Left colon (tissue), 2 donors: ENCODE data around the gene RFWD3. TPM values are rescaled to one million over a fixed set of nuclear protein-coding genes. Genes with fewer than 3 reads are reported as not detected.

Experiments
- ATAC-seq: fragments of 200-7000 bp; cut with Tn5 transposase; one replicate; pipeline ENCODE4 v1.9.1; 2020; ENCODE audit warnings: mild to moderate bottlenecking, moderate library complexity
- DNase-seq, 2 donors: peaks; one replicate each; pipeline ENCODE4 v3.0.0-alpha.2; 2020
- intact Hi-C, 2 donors: fragments of 100-400 bp; cut with DNase I in 1 of 2; cut with micrococcal nuclease in 1 of 2; formaldehyde crosslinking; loops; one replicate each; pipeline versions ENCODE4 v1.11.2 to v1.14.0; 2022; cut with DNase I, micrococcal nuclease
- total RNA-seq, 2 donors: library from RNA; stranded (reverse); fragmentation: NEBNext Ultra II Directional; extraction: Animal tissue kit (Norgen Biotek cat#: 25700); gene quantifications; one replicate each; pipeline ENCODE4 v1.2.1, GENCODE V29; 2021
- donor health status: DM: no; HTN: no; CAD: no.
- donor health status: DM: yes; HTN: yes; CAD: no.

RFWD3 gene
- total RNA-seq, 2 donors from 2014 or later = 19.5 to 24.6 TPM

DNA sequence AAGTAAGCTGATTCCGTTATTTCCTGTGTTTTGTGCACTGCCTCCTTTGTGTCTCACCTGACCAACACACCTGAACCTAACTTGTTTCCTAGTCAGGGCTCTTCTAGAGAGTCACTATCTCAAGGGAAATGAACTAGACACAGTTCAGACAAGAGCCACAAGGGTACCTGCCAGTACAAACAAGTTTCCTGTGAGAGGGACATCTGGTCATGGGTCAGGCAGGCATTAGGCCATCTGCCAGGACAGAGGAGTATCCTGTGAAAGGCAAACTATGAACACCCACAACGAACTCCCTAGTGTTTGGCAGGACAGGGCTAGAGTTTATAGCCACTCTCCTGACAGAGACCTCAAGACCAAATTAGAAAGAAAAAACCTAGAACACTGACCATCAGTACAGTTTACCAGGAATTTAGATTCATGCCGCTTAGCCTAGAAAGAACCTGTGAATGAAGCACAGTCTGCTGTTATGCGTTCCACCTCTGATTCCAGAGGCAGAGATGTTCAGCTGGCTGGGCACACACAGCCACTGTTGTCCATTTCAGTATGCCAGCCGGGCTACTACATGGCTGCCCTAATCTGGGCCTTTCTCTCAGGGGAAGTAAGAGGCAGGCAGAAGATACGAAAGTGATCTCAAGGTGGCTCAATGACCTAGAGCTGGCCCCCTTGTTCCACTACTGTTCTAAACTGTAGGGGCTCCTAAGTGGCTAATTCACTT is 39.0 kb downstream of the RFWD3 start:
- DNase-seq (no peak), ATAC-seq (no peak)
- intact Hi-C loops = loop anchor here in 1 of 2 donors (10.0 kb wide), 1 partner anchor 173 kb away; no protein-coding TSS in a partner anchor

DNA sequence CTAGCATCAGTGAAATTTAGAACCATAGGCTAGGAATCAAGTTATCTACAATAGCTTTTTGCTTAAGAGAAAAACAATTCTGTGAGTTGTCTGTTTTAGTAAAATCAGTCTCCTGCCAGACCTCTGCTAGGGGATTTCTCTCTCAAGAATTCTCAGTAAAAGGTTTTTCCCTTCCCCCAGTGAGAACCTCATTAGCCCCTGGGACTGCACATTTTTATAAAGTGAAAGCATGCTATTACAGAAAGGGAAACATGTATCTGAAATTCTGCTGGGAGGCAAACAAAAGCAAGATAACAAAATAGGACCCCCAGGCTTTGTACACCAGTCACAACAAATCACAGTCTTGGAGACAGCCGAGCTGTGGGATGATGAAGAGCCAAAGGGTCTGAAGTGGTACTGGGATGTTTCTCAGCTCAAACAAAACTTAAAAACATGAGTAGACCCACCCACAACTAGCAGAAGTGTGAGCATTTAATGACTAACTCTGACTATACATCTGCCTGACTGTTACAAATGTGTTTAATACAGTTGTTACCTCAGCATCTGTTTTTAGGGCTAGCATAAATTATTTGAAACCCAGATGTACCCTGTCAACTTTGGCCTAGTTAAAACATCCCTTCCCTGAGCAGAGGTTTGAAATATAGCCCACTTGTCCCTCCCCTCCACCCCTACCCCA is 39.8 kb downstream of the RFWD3 start:
- DNase-seq = no peak

DNA sequence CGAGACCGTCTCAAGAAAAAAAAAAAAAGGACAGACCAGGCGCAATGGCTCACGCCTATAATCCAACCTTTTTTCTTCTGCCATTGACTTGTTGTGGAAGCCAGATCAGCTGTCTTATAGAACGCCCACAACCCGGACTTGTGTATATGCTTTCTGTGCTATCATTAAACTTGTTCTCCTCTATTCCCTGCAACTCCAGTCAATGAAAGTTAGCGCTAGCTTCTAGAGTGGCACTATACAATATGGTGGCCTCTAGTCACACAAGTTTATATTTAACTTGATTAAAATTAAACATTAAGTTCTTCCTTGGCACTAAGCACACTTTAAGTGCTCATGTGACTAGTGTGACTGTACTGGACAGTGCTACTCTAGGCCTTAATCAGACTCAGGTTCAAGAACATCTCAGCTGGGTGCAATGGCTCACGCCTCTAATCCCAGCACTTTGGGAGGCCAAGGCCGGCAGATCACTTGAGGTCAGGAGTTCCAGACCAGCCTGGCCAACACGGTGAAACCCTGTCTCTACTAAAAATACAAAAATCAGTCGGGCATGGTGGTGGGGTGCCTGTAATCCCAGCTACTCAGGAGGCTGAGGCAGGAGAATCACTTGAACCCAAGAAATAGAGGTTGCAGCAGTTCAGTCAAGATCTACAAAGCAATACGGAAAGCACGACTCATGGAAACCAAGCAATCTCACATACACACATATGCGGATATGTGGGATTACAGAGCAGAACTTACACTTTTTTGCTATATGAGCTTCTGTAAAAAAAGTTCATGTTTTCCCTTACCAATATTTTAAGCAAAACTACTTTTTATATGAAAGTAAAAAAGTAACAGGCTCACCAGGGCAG is 41.0 kb downstream of the RFWD3 start:
- ATAC-seq = no peak
- DNase-seq = no peak
- intact Hi-C loops = loop anchor here in 1 of 2 donors (10.0 kb wide), 1 partner anchor 171 kb away; no protein-coding TSS in a partner anchor

More for the DNA sequence above, 39.8 kb downstream of the RFWD3 start:
- intact Hi-C loops = loop anchor here in 1 of 2 donors (10.0 kb wide), 1 partner anchor 172 kb away; no protein-coding TSS in a partner anchor
- ATAC-seq = no peak

DNA sequence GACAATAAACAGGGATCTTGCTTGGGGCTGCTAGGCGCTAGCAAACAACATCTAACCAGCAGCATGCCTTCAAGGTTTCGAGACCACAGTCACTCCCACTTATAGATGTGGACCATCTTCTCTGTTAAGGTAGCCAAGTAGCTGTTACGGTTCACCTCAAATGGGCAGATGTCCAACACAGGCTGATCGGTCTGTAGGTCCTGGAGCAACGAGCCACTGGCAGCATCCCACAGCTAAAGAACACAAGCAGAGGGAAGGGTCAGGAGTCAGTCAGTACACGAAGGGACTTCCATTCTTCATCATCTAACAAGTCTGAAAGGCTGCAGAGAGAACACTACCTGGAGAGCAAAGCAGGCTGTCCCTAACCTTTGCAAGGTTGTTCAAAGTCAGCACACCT is 42.8 kb downstream of the RFWD3 start:
- ATAC-seq (no peak), DNase-seq (no peak)
- intact Hi-C loops = loop anchor here in 1 of 2 donors (10.0 kb wide), 1 partner anchor 169 kb away; no protein-coding TSS in a partner anchor

DNA sequence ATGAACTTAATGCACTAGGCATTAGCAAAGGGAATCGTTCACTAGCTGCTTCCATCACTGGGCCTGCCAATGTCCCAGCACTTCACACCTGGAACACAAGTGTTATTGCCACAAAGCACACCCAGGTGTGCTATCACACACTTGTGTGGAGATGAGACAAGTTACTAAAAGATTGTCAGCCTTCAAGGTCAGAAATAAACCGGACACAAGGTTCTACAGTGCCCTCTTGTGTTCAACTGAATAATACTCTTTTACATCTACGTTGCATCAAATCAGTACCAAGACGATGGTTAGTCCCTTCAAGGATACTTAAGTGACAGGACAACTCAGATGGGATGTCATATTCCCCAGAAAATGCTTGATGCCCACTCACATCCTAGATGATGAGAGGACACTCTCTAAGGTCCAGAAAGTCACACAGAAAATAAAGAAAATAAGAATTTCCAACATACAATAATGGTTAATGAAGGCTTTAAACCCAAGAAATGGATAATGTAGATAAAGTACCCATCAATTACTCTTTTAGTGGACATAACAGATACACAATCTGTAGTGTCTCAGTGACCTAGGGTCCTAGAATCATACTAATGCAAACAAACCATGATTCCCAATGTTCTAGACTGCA is 43.4 kb downstream of the RFWD3 start:
- DNase-seq = no peak
- ATAC-seq = peak; percentile 87
- intact Hi-C loops = loop anchor here in 1 of 2 donors (10.0 kb wide), 1 partner anchor 169 kb away; no protein-coding TSS in a partner anchor

DNA sequence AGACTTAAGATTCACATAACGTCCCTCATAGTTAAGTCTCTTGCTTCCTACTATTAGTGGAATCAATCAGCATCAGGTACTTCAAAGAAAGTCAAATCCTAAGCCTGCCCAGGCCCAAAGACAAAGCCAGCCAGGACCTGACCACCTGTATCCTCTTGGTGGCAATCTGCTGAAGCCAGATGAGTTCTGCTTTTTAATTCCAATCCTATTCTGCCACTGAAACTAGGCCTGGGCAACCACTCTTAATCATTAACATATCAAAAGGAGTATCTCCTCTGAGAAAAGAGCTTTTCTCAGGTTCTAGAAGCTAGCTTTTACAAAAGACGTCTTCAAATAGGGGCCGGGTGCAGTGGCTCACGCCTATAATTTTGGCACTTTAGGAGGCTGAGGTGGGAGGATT is 44.7 kb downstream of the RFWD3 start:
- no peak for DNase-seq
- intact Hi-C loops = loop anchor here in 1 of 2 donors (10.0 kb wide), 1 partner anchor 167 kb away; no protein-coding TSS in a partner anchor
- no peak for ATAC-seq

DNA sequence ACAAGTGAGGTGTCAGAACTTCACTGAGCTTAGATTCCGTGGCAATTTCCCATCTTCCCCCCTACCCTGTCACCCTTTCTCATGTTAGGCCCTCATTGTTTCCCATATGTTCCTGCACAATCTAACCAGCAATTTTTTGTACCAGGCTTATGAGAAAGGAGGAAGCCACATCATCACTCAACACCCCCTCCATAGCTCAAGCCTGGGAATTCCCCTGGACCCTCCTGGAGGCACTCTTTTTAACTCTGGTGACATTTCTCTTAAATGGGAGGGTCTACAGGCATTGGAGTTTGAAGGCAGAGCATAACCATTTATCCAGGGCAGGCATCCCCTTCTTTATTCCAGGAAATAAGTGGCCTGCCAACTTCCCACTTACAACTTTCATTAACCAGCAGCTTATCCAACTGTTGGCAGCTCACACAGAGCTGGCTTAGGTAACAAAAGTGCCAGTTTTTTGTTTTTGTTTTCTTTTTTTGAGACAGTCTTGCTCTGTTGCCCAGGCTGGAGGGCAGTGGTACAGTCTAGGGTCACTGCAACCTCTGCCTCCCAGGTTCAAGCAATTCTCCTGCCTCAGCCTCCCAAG is 49.4 kb downstream of the RFWD3 start:
- intact Hi-C loops = no loop called here
- no peak for DNase-seq
- no peak for ATAC-seq

DNA sequence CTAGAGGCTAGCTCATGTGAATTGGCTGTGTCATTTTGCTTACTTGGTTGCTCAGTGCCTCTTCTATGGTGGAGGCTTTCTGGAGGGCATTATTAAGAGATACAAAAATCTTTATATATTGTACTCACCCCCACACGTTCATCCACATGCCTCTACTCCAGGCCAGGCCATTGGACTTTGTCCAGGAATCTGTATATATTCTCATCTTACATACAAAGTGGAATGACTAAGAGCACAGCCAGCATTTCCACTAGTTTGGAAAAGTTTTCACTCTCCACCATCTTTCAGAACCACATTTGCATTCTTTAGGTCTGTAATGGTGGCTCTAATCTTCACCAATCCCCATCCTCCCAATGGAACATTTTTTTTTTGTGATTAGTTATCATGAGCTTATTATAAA is 55.0 kb downstream of the RFWD3 start:
- DNase-seq (no peak), ATAC-seq (no peak)
- intact Hi-C loops = no loop called here

DNA sequence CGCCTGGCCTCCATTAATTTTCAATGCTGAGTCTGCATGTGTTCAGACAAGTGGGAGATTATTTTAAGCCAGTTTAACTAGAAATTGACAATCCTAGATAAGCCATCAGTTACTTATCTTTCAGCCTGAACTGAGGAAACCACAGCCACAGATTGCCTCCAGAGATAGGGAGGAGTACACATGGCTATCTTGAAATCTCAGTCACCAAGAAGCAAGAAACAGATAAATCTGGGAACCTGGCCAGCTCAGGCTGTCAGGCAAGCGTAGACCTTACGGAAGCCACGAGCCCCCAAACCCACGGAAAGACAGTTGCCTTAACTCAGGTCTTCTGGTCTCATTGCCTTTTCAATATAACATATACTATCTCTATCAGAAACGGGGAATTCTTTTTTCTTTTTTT is 57.7 kb downstream of the RFWD3 start:
- DNase-seq (no peak), ATAC-seq (no peak)
- intact Hi-C loops = no loop called here

DNA sequence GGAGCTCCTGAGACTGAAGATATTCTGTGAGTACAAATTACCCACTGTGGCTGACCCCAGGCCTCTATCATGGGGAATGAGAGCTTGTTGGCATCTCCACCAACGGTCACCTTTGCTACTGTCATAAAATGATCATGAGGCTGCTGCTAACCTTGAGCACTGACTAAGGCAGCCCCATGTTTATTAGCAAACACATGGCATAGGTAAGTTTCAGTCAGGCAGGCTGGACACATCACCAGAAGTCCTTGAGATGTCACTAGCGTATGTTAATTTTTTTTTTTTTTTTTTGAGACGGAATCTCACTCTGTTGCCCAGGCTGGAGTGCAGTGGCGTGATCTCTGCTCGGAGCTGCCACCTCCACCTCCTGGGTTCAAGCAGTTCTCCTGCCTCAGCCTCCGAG is 58.3 kb downstream of the RFWD3 start:
- ATAC-seq (no peak), DNase-seq (no peak)
- intact Hi-C loops = no loop called here

DNA sequence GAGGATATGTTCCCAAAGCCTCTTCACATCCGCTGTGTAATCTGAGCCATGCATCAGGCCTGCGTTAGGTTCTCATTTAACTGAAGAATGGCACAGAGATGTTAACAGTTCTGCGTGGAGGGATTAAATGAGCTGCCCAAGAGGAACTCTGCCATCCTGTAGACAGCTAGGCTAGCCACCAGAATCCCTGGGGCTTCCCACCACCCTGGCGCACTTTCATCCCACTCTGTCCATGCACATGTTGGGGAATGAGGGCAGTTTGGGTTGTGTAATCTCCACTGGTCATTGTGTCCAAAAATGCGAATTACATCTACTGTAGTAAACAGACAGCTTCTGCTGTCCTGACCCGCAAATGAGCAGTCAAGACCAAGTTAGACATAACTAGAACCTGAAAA is 58.7 kb downstream of the RFWD3 start:
- DNase-seq = no peak
- ATAC-seq = no peak
- intact Hi-C loops = no loop called here

DNA sequence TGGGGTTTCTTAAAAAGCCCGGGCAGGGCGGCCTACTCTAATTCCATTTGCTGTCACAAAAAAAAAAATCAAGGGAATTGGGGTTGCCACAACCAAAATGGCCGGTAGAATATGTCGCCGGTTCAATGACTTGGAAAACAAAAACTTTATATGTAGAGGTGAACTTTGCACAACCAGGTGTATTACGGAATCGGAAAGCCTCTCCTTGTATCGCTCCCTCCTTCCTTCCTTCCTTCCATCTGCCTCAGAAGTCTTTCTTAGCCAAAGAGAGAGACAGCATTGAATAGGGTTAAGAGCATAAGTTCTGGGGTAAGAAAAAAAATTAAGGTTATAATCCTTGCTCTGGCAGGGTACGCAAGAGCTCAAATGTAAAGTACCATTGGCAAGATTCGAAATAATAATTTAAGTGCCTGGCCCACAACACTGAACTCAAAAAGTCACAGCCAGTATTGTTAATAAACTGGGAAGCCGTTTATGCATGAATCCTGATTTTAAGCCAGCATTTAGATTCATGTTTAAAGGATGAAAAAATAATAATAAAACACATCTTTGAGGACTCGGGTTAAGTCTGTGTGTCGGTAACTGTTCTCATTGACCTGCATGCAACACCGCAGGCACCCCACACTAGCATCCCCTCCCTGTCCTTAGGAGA is 59.2 kb downstream of the RFWD3 start:
- intact Hi-C loops = no loop called here
- DNase-seq (no peak), ATAC-seq (peak; percentile 63)

DNA sequence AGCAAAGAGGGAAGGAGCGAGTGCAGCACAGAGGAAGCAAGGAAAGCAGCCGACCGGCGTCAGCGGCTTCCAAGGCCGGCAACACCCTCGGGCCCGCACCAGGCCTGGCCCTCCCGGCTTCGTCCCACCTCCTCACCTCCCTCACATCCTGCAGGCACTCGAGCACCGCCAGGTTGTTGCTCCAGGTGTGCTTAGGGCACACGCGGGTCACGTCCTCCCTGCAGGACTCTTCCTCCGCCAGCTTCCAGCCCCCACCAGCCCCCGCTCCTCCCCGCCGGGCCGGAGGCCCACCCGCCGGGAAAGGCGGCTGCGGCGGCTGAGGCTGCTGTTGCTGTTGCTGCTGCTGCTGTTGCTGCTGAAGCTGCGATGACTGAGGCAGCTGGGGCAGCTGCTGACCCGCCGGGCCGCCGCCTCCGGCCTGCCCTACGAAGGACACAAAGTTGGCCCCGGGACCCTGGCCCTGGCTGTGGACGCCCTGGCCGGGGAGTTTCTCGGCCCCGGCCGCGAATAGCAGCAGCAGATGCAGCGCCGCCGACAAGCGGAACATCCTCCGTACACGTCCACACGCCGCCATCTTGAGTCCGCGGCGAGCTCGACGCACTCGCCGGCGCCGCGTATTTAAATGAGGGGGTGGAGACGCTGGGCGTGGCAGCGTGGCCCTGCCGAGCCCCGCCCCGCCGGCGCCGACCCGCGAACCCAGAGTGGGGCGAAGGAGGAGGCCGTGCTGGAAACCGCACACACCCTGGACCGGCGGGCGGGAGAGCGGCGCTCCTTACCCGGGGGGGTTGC is 60.0 kb downstream of the RFWD3 start, which contains the start of gene GLG1:
GLG1 (minus strand) TSS at position 594 of the 789 bp plus-strand sequence; CDS start at position 574, 20 bp downstream.
- DNase-seq (peak; percentile 90 to 97), ATAC-seq (peak; percentile 95)
- intact Hi-C loops = no loop called here

DNA sequence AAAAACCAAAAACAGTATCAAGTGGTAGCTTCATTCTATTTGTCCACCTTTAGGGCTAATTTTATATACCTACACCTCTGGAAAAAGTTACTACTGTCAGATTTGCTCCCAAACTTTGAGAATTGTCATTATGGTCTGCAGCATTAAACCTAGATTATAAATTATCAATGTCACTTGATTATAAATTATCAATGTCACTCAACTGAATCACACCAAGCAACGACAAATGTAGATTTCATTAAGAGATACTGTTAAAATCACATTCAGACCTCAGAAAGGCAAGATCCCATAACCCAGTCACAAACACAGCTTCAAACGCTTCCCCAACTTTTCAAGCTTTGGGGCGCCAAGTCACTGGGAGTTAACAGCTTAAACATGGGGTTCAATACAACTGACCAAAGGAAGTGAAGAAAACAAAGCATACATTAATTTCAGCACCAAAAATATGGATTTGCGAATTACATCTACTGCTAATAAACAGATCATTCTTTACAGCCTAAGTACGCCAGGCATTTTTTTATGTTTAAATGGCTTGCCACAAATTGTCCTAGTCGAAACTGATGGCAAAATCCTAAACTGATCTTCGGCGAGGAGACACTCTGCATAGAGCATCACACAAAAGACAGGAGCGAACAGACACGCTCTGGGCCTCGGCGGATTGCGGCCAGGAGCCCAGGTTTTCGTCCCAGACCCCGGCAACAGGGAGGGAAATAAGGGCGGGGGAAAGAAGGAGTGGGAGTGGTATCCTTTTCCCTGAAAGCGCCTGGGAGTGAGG is 60.7 kb downstream of the RFWD3 start:
- DNase-seq = no peak
- ATAC-seq = peak; percentile 7
- intact Hi-C loops = no loop called here

DNA sequence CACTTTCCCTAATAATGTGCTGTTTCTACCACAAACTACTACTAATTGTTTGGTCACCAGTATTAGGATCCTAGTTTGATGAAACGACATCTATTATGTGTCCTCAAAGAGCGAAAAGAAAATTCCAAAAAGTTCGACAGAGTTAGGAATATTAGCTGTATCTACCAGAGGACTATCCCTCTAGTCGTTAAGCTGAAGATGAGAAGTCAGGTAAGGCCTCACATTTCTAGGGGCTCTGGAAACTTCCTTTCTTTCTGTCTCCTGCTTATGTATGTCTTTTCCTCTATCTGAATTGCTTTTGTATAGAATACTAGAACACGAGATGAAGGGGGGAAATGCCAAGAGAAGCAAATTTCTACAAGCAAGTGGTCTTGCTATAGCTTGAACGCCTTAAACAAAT is 61.3 kb downstream of the RFWD3 start:
- intact Hi-C loops = no loop called here
- ATAC-seq = no peak

DNA sequence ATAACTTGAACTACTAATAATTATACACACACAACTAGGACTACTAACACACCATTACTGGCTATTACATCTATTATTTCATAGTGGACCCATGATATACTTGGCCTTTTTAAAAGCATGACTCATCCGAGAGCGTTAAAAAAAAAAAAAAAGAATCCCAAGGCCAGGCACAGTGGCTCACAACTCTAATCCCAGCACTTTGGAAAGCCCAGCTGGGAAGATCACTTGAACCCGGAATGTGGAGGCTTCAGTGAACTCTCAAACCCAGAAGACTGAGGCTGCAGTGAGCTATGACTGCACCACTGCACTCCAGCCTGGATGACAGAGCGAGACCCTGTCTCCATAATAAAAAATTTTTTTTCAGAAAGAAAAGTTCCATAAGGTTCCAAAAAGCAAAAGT is 62.8 kb downstream of the RFWD3 start:
- no peak for ATAC-seq
- DNase-seq = no peak
- intact Hi-C loops = no loop called here

More for the DNA sequence above, 61.3 kb downstream of the RFWD3 start:
- DNase-seq = no peak
